NCI-H1105 (cell line): ENCODE measurements around the gene WASL.

Experiments
- DNase-seq: peaks from one replicate; lab custom pipeline; 2025; lab: John Stamatoyannopoulos, UW

The WASL gene

DNA sequence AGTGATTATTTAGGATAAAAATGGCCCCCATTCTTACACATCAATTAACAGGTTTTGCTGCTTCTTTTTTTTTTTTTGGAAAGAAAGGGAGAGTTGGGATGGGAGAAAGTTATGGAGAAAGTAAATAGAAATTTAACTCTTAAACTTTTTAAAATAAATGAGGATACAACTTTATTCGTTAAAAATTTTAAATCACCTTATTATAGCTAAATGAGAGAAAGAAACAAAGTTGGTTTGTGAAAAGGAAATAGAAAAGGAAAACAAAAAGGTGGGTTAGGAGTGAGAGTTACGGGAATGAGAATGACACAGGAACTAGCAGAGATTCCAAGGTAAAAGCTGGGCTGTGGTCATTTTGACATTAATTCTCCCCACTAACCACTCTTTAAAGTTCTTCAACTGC is 58.3 kb downstream of the WASL start:
- no peak for DNase-seq

DNA sequence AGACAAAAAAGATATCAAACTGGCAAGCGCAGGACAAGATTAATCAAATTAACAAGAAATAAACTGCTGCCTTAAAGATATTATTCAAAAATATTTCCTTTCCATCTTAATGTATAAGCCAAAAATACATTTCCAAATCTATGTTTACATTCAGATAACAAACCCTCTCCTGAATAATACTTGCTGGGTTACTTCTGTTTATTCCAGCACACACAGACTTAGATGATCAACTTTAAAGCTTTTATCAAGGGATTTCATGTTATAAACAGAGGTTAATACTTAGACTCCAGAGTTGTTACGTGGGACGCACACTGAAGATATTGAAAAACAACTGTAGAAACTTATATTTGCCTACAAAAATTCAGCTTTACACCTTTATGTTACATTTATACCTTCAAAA is 59.6 kb downstream of the WASL start:
- no peak for DNase-seq

DNA sequence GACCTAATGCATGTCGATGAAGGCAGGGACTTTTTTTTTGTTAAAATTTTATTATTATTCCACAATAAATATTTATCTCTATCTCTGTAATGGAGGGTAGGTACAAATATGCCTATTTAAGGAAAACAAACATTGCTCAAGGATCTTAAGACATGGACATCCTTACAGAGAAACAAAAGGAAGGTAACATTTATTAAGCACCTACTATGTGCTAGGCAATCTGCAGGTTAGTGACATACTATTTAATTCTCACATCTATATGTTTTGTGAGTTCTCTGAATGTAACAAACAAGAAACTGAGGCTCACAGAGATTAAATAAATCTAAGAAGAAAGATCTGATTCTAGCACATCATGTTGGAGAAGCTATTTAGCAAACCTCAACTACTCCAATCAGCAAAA is 61.1 kb downstream of the WASL start:
- no peak for DNase-seq

DNA sequence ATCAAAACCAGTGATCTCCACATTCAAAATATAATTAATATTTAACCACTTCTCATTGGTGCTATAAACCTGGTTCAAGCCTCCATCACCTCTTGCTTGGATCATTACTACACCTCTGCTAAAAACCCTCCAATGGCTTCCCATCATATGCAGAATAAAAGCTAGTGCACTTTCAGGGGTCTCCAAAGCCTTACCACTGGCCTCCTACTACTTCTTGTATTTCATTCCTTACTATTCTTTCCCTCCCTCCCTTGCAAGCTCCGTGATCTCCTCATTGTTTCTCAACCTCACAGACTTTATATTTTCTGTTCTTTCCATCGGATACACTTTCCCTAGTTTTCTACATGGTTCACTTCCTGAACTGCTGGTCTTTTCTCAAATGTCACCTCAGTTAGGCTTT is 61.6 kb downstream of the WASL start:
- no peak for DNase-seq

DNA sequence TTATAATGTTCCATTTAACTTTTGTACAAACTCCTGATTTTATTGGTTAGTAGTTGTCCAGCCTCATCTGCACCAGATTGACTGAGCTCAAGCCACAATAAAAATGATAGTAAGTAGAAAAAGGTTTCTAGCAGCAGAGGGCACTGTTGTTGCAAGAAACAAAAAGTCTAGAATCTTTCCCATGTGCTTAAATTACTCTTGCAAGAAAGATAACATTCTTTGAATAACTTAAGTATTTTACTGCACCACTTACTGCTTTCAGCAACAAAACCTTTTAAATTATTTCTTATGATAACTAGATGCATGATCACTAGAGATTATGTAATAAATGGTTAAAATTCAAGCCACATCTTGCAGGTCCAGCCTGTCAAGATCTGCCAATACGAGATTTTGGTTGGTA is 66.1 kb downstream of the WASL start:
- DNase-seq: no peak

DNA sequence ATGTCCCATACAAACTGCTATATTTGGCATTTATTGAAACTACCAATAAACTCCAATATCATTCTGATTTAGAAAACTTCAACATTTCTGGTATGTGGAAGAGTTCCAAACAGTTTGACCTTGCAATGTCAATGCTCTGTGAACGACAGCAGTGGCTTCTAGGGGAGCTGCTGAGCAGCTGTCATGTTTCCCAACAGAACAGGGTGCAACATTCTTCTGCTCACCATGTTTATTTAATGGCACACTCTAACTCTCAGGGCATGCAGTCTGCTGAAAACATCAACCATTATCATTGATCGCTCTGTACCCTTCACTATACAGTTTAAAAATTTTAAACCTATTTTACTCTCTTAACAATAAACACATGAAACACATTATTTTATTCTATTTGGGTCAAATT is 67.2 kb downstream of the WASL start:
- no peak for DNase-seq

DNA sequence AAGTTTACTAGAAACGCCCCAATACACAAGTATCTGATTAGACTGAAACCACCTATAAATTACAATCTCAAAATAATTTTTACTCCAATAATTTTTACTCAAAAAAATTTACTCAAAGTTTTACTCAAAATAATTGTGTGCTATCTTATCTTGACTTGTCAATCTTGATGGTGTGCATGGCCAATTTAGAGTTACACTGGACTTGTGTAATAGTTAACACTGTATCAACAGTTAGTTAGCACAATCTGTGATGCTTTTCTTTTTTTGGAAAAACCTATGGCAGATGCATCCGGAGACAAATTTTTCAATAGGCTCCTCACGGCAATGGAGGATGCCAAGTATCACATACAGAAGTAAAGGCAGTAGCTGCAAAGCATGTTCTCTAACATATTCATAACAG is 68.2 kb downstream of the WASL start:
- DNase-seq: no peak

DNA sequence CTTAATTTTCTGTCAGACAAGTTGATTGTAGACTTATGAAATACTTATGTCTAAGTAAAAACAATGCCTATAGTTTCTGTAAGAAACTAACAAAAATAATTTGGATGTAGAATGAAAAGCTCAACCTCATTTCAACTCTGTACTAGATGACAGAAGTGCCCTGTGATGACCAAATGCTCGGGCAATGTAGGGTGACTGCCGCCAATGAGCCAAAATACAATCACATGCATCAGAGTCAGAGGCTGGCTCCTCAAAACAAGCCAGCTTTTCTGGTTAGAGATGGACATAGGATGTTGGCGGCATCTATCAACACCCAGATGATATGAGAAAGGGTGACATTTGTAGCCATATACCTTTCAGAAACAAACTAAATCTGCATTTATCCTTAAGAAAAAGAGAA is 69.2 kb downstream of the WASL start:
- no peak for DNase-seq

DNA sequence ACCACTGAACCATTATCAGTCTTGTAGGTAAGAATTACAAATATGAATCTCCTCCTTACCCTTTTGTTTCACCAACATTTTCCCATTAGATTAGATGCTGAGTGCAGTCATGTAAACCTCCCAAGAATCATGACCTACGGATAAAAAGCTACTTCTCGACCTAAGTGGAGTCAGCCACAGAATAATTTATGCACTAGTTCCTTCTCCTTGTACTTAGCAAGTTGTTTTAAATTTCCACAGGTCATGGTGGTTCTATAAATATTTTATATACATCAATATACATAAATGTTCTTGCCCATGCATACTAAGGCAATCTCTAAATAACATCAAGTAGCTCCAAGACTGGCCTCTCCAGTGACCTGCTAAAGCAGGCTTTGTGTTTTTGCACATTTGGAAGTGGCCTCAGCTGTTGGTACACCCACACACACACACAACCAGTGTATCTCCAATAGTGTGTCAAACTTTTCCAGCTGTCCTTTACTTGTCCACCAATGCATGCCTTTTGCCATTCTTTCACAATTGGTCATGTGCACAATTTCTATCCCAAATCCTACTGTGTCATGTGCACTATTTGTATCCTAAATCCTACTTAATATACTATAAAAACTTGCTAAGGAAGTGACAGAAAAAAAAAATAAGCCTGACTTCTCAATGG is 71.6 kb downstream of the WASL start:
- no peak for DNase-seq

DNA sequence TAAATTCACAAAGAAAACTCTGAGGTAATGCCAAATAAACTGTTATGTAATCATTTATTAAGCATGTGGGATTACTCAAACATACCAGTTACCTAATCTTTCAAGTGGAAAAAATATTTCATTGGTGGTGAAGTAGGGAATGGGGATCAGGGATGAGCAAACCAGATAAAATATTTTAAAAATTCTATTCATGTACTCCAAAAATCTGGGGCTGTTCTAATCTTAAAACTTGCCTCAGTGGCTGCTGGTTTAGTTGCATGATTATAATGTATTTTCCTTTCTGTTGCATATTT is 73.7 kb downstream of the WASL start:
- no peak for DNase-seq

DNA sequence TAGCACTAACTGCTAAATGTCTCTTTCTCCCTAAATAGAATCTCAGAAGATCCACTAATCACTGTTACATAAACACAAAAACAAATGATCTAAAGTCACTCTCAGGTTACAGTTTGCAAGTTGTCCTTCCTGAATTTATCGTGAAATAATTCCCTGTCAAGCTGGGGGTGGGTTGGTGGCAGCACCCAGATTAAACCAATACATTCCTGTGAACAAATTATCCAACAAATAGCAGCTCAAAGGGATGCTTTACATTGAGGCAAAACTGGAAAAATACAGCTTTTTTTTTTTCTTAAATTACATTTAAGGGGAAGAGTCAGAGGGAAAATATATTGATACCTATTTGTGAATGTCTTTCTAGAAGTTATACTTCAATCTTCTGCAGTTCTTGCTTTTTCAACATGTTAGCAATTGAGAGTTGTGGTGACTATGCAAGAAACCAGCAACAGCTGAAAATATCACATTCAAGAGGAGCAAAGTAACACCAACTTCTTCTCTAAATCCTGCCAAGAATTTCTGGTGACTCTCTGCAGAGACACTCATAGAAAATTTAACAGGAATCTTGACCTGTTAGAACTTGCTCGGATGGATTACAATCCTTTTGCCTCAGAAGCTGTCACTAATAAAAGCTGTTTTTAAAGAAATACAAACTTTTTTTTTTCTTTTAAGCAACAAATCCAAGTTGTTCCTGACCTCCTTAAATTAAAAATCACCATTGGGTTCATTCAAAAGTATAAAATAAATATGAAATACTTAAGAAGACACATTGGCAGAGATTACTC is 74.2 kb downstream of the WASL start:
- no peak for DNase-seq

DNA sequence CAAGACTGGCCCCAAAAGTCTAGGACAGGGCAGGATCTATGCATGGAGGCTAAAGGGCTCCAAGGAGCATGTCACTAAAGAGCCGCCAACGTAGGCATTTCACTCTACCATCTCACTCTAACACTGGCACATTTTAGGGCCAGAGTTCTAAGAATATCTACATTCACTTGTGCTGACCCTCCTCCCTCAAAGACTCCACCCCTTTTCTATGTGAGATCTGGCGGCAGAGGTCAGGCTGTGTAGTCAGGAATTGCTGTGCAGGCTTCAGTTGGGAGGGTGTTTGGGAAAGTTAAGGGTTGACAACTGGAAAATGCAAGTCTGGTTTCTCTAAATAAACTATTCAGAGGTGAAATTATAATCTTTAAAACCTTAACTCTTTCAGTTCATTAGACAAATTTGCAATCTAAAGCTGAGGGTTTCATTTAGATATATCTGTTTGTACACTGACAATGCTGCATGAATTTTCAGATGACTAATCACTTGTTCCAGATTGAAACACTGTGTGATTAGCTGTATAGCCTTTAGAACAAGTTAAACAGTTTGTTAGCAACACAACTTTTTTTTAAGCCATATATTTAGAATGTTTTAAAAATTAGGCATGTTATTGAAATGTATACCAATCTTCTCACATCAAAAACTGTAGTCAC is 74.9 kb downstream of the WASL start:
- DNase-seq: no peak

DNA sequence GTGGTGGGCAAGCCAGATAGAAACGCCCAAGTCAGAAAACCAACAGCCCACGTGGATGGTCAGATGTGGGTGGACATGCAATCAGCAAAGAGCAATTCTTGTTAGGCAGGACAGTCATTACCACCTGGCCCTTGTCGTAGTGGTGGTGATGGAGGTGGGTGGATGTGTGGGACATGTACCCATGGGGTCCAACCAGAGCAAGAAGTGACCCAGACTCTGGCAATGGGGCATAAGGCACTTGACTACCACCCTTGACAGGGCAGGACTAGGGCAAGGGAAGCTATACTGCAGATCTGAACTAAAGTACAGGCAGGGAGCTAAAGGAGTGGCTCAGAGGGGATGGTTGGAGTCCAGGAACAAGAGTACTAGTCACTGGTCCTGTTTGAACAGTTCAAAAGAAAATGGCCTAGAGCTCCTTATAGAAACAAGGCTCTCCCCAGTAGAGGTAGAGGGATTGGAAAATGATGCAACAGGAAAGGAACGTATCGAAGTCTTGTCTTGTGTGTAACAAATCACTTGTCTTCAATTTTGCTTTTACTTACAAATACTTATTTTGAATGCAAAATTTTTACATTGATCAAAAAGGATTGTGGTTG is 75.6 kb downstream of the WASL start:
- no peak for DNase-seq

DNA sequence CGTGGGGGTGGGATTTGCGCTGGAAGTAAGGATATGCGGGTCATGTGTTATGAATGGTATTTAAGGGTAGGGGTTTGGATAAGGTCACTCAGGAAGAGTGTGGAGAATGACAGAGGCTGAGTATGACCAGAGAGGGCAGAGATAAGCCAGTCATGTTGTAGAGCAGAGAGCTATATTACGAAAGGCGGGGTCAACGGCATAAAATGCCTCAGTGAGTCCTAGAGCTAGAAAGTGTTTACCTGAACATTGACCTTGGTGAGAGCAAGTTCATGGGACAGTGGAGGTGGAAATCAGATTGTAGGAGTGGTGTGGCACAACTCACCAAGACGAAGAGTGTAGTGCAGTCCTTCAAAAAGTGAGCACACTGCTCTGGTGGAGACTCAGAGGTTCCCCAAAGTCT is 79.3 kb downstream of the WASL start:
- DNase-seq: no peak

DNA sequence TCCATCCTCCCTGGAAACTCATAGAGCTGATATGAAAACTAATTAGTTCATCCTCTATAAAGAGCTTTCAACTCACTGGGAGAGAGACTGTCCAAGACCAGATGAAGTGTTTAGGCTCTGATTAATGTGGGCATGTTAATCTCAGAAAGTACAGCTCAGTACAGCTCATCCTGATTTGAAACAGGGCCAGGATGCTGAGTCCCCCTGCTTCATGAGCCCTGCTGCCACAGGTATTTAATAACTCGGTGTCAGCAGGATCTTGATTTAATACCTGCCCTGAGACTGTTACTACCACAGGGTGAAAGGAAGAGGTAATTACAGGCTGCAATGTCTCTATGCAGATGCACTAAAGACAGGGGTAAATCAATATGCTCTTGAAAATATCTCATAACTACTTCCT is 82.3 kb downstream of the WASL start:
- DNase-seq: no peak

DNA sequence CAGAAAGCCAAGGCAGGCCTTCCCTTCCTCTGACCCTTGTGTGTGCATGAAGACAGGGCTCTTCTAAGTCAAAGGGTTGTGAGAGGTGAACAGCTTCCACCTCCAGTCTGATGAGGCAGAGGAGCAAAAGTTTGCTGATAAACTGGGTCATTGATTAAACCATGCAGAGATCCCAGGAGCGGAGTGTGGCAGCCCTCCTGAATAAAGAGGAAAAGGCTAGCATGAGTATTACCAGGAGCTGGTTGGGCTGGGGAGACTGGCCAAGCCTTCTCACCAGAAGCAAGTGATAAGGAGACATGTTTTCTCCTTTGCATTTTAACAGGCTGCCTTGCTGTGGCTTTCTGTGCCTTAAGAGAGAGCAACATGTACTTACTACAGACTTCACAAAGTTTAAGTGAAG is 82.9 kb downstream of the WASL start:
- DNase-seq: no peak

DNA sequence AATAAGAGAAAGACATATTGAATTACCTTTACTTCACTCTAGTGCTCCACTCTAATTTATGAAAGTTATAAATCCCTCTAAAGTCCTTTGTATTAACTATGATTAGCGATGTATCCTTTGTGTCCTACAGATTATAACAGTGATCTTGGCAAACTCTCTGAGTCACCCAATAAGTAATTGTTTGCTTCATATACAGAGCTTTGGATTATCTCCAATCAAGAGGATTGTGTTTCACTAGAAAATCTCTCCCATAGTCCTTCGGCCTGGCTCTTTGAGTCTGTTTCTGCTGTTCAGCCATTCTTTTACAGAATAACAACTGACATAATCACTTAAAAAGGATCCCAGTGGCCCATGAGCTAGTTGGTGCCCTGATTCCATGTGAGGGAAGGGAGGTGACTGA is 83.6 kb downstream of the WASL start:
- DNase-seq: no peak

DNA sequence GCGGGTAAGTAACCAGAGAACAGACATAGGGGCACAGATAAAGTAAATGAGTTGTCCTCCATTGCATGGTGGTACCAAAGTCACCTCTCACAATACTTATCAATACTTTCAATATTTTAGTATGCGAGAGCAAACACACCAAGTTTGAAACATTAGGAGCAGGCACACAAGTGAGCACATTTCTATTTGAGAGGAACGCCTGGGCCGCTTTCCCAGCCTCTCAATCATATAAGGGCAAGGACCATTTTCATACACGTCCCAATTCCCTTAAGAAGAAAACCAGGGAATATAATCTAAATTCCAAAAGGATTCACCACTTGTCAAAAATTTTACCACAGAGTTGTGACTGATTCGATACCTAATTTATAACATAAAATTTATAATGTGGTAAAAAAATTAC is 85.6 kb downstream of the WASL start:
- no peak for DNase-seq

DNA sequence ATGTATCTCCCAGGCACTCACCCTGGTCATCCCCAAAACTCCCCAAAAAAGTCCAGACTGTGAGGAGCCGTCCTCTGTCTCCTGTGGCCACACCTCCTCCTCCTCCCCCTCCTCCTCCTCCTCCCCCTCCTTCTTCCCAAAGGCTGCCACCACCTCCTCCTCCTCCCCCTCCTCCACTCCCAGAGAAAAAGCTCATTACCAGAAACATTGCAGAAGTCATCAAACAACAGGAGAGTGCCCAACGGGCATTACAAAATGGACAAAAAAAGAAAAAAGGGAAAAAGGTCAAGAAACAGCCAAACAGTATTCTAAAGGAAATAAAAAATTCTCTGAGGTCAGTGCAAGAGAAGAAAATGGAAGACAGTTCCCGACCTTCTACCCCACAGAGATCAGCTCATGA is 86.0 kb downstream of the WASL start:
- DNase-seq: no peak

DNA sequence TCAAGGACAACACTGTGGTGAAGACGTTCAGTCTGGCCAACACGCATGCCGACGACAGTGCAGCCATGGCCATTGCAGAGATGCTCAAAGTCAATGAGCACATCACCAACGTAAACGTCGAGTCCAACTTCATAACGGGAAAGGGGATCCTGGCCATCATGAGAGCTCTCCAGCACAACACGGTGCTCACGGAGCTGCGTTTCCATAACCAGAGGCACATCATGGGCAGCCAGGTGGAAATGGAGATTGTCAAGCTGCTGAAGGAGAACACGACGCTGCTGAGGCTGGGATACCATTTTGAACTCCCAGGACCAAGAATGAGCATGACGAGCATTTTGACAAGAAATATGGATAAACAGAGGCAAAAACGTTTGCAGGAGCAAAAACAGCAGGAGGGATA is 86.5 kb downstream of the WASL start:
- DNase-seq: no peak

DNA sequence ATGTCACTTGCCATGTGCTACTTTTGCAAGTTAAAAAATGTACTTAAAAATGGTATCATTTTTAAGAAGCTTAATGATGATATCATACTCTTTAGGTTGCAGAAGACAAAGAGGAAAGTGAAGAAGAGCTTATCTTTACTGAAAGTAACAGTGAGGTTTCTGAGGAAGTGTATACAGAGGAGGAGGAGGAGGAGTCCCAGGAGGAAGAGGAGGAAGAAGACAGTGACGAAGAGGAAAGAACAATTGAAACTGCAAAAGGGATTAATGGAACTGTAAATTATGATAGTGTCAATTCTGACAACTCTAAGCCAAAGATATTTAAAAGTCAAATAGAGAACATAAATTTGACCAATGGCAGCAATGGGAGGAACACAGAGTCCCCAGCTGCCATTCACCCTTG is 87.0 kb downstream of the WASL start:
- DNase-seq: no peak

DNA sequence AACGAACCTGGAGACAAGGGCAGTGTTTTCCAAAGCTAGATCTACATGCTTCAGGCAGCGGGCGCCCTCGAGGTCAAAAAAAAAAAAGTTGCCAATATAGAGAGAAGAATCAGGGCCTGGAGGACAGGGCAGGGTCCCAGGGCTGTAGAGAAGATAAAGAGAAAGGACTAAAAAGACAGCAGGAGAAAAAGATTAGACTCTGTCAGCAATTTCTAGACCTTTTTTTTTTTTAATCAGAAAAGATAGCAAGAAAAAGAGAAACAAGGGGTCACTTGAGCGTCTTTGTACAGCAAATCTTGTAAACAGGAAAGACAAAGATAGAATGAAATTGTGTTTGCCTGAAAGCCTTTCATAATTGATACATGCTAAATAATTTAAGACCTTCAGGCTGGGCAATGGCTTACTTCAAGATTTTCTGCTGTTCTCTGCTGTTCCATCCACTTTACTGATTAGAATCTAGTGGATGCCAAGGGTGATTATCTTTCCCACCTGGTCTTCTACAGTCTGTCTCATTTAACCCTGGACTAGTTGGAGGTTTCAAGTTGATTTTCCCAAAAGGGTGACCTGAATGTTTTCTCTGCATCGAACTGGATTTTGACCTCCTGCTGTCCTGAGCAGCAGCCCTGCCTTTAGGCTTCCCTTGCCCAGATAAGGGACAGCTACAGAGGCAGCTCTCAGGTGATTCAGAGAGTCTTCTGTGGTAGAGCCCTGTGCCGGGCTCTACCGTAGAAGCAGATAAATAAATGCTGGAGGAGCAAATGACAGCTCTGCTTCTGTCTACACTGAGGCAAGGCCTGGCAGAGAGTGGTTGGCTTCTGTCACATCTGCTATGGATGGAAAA is 88.1 kb downstream of the WASL start:
- no peak for DNase-seq
